HL-60 (cell line): ENCODE results near the gene SNX9.

Source experiments
- DNase-seq, 2 experiments: peaks; one replicate each; pipeline ENCODE4 v3.0.0-alpha.2; 2010 to 2020; ENCODE audit warnings: low read depth in 1 of 2, low spot score in 1 of 2
- H3K27ac ChIP-seq: fragments of 250-450 bp; sonication (Bioruptor Pico); replicated peaks from 2 replicates; pipeline ENCODE4 v1.5.1; 2020; ENCODE audit warnings: mild to moderate bottlenecking, moderate library complexity
- H3K27me3 ChIP-seq: fragments of 250-450 bp; sonication (Bioruptor Pico); 2 replicates; pipeline ENCODE4 v1.5.1; 2021; ENCODE audit warnings: mild to moderate bottlenecking, moderate library complexity; ENCODE audit not compliant: insufficient read depth, poor library complexity, severe bottlenecking
- H3K4me3 ChIP-seq: replicated peaks from 2 replicates; pipeline ENCODE4 v1.5.1; 2011; ENCODE audit warnings: mild to moderate bottlenecking, control low read depth, low read length; ENCODE audit not compliant: insufficient read depth
- GABPA ChIP-seq: IDR thresholded peaks from 2 replicates; pipeline ENCODE4 v1.6.1; 2012; ENCODE audit warnings: low read depth
- POLR2AphosphoS5 ChIP-seq: IDR thresholded peaks from 2 replicates; pipeline ENCODE4 v1.6.1; 2012; ENCODE audit warnings: low read depth
- REST ChIP-seq: IDR thresholded peaks from 2 replicates; pipeline ENCODE4 v1.6.1; 2012; ENCODE audit warnings: low read depth; ENCODE audit not compliant: insufficient replicate concordance
- SPI1 ChIP-seq: IDR thresholded peaks from 2 replicates; pipeline ENCODE4 v1.6.1; 2012; ENCODE audit warnings: low read depth, mild to moderate bottlenecking, borderline replicate concordance
- TF ChIP-seq, protein P1 (sequence below): IDR thresholded peaks from one replicate; pipeline ENCODE4 v1.5.1; 2011; ENCODE audit warnings: low read length, control low read depth, inconsistent platforms; ENCODE audit not compliant: insufficient read depth

SNX9 gene

GRCh38 chr6:157880534-157880933 lies 57.5 kb downstream of the SNX9 start:
- TF ChIP-seq, protein P1, sequence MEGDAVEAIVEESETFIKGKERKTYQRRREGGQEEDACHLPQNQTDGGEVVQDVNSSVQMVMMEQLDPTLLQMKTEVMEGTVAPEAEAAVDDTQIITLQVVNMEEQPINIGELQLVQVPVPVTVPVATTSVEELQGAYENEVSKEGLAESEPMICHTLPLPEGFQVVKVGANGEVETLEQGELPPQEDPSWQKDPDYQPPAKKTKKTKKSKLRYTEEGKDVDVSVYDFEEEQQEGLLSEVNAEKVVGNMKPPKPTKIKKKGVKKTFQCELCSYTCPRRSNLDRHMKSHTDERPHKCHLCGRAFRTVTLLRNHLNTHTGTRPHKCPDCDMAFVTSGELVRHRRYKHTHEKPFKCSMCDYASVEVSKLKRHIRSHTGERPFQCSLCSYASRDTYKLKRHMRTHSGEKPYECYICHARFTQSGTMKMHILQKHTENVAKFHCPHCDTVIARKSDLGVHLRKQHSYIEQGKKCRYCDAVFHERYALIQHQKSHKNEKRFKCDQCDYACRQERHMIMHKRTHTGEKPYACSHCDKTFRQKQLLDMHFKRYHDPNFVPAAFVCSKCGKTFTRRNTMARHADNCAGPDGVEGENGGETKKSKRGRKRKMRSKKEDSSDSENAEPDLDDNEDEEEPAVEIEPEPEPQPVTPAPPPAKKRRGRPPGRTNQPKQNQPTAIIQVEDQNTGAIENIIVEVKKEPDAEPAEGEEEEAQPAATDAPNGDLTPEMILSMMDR = no peak
- TF ChIP-seq POLR2AphosphoS5 (no peak), REST (no peak), SPI1 (no peak), GABPA (no peak)
- Histone ChIP-seq H3K4me3 (no peak overlapping the region), H3K27ac (no peak overlapping the region), H3K27me3 (no peaks in the 10 kb centered on the region)
- no peak for DNase-seq

- Histone ChIP-seq H3K4me3 (no peak overlapping the region), H3K27me3 (no peaks in the 10 kb centered on the region), H3K27ac (no peak overlapping the region)
- no peak for TF ChIP-seq GABPA
- TF ChIP-seq, protein P1 = no peak
- TF ChIP-seq POLR2AphosphoS5 = no peak
- TF ChIP-seq SPI1 = no peak
- DNase-seq = no peak
These were observed 58.3 kb downstream of the SNX9 start for GRCh38 chr6:157881342-157881741.

GRCh38 chr6:157884756-157885155 lies 61.7 kb downstream of the SNX9 start:
- H3K27me3 ChIP-seq = no peaks in the 10 kb centered on the region
- no peak for DNase-seq
- H3K4me3 ChIP-seq = no peak overlapping the region
- H3K27ac ChIP-seq = no peak overlapping the region
- TF ChIP-seq, protein P1 = no peak
- TF ChIP-seq POLR2AphosphoS5 = no peak
- TF ChIP-seq SPI1 = no peak
- no peak for TF ChIP-seq GABPA
- TF ChIP-seq REST = no peak

DNA sequence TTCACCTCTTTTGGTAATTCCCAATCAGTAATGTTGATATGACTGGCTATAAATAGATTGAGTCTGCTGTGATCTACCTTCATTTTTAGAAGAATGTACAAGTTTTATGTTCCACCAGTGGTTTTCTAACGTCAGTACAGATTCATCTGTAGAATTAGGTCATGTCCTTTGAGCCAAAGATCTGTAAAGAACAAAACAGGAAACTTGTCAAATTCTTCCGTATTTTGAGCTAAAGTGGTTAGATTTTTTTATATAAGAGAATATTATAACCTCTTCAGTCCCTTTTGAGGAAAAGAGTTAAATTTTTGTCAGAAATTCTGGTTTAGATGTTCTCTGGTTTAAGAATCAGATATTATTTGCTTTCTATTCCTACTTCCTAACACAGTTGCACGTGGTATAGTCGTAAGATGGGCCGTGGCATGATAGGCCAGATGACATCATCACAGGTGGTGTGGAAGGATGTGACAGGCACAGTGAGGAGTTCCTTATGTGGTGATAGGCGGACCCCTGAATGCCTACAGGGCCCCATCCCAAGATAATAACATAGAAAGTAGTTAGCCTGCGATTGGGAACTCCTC lies 62.3 kb downstream of the SNX9 start:
- DNase-seq = no peak
- TF ChIP-seq GABPA (no peak), REST (no peak), SPI1 (no peak), POLR2AphosphoS5 (no peak)
- TF ChIP-seq, protein P1 = no peak
- no peak overlapping the region for H3K4me3 ChIP-seq
- no peak overlapping the region for H3K27ac ChIP-seq
- H3K27me3 ChIP-seq = no peaks in the 10 kb centered on the region
